Neural cell (in vitro differentiated cells): Measurements from ENCODE around the gene COIL. TPM values are rescaled to one million over a fixed set of nuclear protein-coding genes. Genes with fewer than 3 reads are reported as not detected.

ENCODE experiments used
- H2AFZ ChIP-seq: fragments of 200-600, 300-800 bp; sonication (generic), shearing (Covaris generic); 2 replicates; pipeline ENCODE4 v1.6.0; 2014; ENCODE audit warnings: low read depth, mild to moderate bottlenecking, antibody characterized with exemption, low read length, moderate library complexity
- H3F3A ChIP-seq: fragments of 200-600 bp; shearing (Covaris generic); 2 replicates; pipeline ENCODE4 v1.6.1; 2016; ENCODE audit warnings: mild to moderate bottlenecking, moderate library complexity, mixed read lengths, antibody characterized with exemption, low read length; ENCODE audit not compliant: insufficient read depth, poor library complexity, severe bottlenecking
- H3K27ac ChIP-seq: fragments of 200-600, 300-800 bp; sonication (generic), shearing (Covaris generic); 2 replicates; pipeline ENCODE4 v1.5.1; 2014; ENCODE audit warnings: mild to moderate bottlenecking, low read length, moderate library complexity
- H3K27me3 ChIP-seq: fragments of 300-800, 200-600 bp; sonication (generic), shearing (Covaris generic); 2 replicates; pipeline ENCODE4 v1.6.0; 2014; ENCODE audit warnings: mild to moderate bottlenecking, low read depth, low read length, moderate library complexity; ENCODE audit not compliant: insufficient read depth
- H3K36me3 ChIP-seq: fragments of 300-800, 200-600 bp; sonication (generic), shearing (Covaris generic); 2 replicates; pipeline ENCODE4 v1.5.1; 2014; ENCODE audit warnings: mild to moderate bottlenecking, antibody characterized with exemption, low read length, moderate library complexity; ENCODE audit not compliant: insufficient read depth
- H3K4me2 ChIP-seq: fragments of 300-800, 200-600 bp; sonication (generic), shearing (Covaris generic); 2 replicates; pipeline ENCODE4 v1.6.0; 2014; ENCODE audit warnings: mild to moderate bottlenecking, low read length
- H3K4me3 ChIP-seq: fragments of 300-800, 200-600 bp; sonication (generic), shearing (Covaris generic); 2 replicates; pipeline ENCODE4 v1.5.1; 2014; ENCODE audit warnings: mild to moderate bottlenecking, low read length, moderate library complexity
- H3K79me2 ChIP-seq: fragments of 200-600 bp; shearing (Covaris generic); replicated peaks from 2 replicates; pipeline ENCODE4 v1.6.0; 2014; ENCODE audit warnings: mild to moderate bottlenecking, low read length, moderate library complexity; ENCODE audit not compliant: insufficient read depth
- H3K9ac ChIP-seq: fragments of 300-800, 200-600 bp; sonication (generic), shearing (Covaris generic); 2 replicates; pipeline ENCODE4 v1.6.1; 2016; ENCODE audit warnings: mild to moderate bottlenecking, low read length, mixed read lengths
- H3K9me2 ChIP-seq: fragments of 200-600 bp; shearing (Covaris generic); 2 replicates; pipeline ENCODE4 v1.6.1; 2016; ENCODE audit warnings: mild to moderate bottlenecking, low read length, mixed read lengths; ENCODE audit not compliant: insufficient read depth
- H3K9me3 ChIP-seq: fragments of 200-600, 300-800 bp; sonication (generic), shearing (Covaris generic); 2 replicates; pipeline ENCODE4 v1.6.1; 2016; ENCODE audit warnings: mild to moderate bottlenecking, mixed run types, low read length, moderate library complexity, mixed read lengths
- H4K20me1 ChIP-seq: fragments of 200-600 bp; shearing (Covaris generic); 2 replicates; pipeline ENCODE4 v1.6.1; 2016; ENCODE audit warnings: mild to moderate bottlenecking, mixed run types; ENCODE audit not compliant: insufficient read depth
- EP300 ChIP-seq: fragments of 450-650 bp; conservative IDR thresholded peaks from 2 replicates; pipeline ENCODE4 v1.6.1; 2014; ENCODE audit warnings: antibody characterized with exemption, mild to moderate bottlenecking, moderate library complexity; ENCODE audit not compliant: poor library complexity, severe bottlenecking
- EZH2 ChIP-seq: fragments of 200-600, 300-800 bp; shearing (Covaris generic), sonication (generic); IDR thresholded peaks from 2 replicates; pipeline ENCODE4 v1.6.1; 2014; ENCODE audit warnings: antibody characterized with exemption, low read length, borderline replicate concordance, mild to moderate bottlenecking; ENCODE audit not compliant: insufficient read depth, poor library complexity, severe bottlenecking
- MXI1 ChIP-seq: fragments of 450-650 bp; conservative IDR thresholded peaks from 2 replicates; pipeline ENCODE4 v1.6.1; 2014; ENCODE audit warnings: antibody characterized with exemption, mild to moderate bottlenecking; ENCODE audit not compliant: poor library complexity, severe bottlenecking
- POLR2AphosphoS5 ChIP-seq: IDR thresholded peaks from 2 replicates; pipeline ENCODE4 v1.6.1; 2012
- RAD21 ChIP-seq: fragments of 450-650 bp; conservative IDR thresholded peaks from 2 replicates; pipeline ENCODE4 v1.6.1; 2014; ENCODE audit warnings: antibody characterized with exemption, mild to moderate bottlenecking, moderate library complexity
- SMC3 ChIP-seq: fragments of 450-650 bp; conservative IDR thresholded peaks from 2 replicates; pipeline ENCODE4 v1.6.1; 2014; ENCODE audit warnings: antibody characterized with exemption, mild to moderate bottlenecking, moderate library complexity; ENCODE audit not compliant: poor library complexity
- TAF1 ChIP-seq: IDR thresholded peaks from 2 replicates; pipeline ENCODE4 v1.6.1; 2012; ENCODE audit warnings: low read depth
- polyA plus RNA-seq: library from polyadenylated mRNA; depleted of rRNA; stranded (reverse); fragments of >200 nt; gene quantifications from 2 replicates; pipeline ENCODE4 v1.2.3, GENCODE V29; 2014
- TF ChIP-seq, protein P1 (sequence below): IDR thresholded peaks from 2 replicates; pipeline ENCODE4 v1.6.1; 2012; ENCODE audit warnings: borderline replicate concordance
- TF ChIP-seq, protein P2 (sequence below): fragments of 450-650 bp; IDR thresholded peaks from 2 replicates; pipeline ENCODE4 v1.5.1; 2014; ENCODE audit warnings: antibody characterized with exemption, mild to moderate bottlenecking, moderate library complexity; ENCODE audit not compliant: poor library complexity, severe bottlenecking

The COIL gene
- polyA plus RNA-seq, 1 donor from 2014 or later = 39.1 TPM

DNA sequence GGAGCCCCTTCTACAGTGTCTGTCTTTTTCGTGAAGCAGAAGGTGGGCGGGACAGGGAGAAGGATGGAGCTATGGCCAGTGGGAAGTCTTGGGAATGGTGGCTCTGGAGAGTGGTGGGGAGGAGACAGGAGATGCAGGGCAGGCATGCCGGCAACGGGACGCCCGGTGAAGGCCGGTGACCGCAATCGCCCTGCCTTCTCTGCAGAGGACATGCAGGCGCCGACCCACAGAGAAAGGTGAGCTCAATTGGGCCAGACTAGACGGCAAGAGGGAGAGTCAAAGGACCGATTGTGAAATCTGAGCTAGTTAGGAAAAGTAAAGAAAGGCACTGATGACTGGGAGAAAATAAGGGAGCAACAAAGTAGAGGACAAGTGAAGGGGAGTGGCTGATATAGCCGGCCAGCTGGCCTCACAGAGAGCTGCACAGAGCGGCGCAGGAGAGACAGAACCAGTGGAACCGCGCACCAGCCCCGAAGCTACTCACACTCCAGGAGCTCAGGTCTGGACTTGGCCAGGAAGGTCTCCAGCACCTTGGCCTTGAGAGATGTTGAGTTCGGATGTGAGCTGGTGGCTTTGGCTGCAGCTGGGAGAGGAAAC, 65.9 kb downstream of the COIL start:
- no peak overlapping the region for H3K4me2 ChIP-seq
- H3K9ac ChIP-seq = no peak overlapping the region
- no peak overlapping the region for H3K4me3 ChIP-seq
- no peaks in the 10 kb centered on the region for H3K79me2 ChIP-seq
- H3K9me2 ChIP-seq = no peaks in the 10 kb centered on the region
- H3K27ac ChIP-seq = no peak overlapping the region
- no peaks in the 10 kb centered on the region for H4K20me1 ChIP-seq
- H2AFZ ChIP-seq = no peak overlapping the region
- TF ChIP-seq MXI1 (no peak), SMC3 (no peak), TAF1 (no peak), POLR2AphosphoS5 (no peak), EP300 (no peak), EZH2 (no peak), RAD21 (no peak)
- TF ChIP-seq, protein P1, sequence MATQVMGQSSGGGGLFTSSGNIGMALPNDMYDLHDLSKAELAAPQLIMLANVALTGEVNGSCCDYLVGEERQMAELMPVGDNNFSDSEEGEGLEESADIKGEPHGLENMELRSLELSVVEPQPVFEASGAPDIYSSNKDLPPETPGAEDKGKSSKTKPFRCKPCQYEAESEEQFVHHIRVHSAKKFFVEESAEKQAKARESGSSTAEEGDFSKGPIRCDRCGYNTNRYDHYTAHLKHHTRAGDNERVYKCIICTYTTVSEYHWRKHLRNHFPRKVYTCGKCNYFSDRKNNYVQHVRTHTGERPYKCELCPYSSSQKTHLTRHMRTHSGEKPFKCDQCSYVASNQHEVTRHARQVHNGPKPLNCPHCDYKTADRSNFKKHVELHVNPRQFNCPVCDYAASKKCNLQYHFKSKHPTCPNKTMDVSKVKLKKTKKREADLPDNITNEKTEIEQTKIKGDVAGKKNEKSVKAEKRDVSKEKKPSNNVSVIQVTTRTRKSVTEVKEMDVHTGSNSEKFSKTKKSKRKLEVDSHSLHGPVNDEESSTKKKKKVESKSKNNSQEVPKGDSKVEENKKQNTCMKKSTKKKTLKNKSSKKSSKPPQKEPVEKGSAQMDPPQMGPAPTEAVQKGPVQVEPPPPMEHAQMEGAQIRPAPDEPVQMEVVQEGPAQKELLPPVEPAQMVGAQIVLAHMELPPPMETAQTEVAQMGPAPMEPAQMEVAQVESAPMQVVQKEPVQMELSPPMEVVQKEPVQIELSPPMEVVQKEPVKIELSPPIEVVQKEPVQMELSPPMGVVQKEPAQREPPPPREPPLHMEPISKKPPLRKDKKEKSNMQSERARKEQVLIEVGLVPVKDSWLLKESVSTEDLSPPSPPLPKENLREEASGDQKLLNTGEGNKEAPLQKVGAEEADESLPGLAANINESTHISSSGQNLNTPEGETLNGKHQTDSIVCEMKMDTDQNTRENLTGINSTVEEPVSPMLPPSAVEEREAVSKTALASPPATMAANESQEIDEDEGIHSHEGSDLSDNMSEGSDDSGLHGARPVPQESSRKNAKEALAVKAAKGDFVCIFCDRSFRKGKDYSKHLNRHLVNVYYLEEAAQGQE = no peak
- TF ChIP-seq, protein P2, sequence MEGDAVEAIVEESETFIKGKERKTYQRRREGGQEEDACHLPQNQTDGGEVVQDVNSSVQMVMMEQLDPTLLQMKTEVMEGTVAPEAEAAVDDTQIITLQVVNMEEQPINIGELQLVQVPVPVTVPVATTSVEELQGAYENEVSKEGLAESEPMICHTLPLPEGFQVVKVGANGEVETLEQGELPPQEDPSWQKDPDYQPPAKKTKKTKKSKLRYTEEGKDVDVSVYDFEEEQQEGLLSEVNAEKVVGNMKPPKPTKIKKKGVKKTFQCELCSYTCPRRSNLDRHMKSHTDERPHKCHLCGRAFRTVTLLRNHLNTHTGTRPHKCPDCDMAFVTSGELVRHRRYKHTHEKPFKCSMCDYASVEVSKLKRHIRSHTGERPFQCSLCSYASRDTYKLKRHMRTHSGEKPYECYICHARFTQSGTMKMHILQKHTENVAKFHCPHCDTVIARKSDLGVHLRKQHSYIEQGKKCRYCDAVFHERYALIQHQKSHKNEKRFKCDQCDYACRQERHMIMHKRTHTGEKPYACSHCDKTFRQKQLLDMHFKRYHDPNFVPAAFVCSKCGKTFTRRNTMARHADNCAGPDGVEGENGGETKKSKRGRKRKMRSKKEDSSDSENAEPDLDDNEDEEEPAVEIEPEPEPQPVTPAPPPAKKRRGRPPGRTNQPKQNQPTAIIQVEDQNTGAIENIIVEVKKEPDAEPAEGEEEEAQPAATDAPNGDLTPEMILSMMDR = no peak
- no peaks in the 10 kb centered on the region for H3K27me3 ChIP-seq
- H3K36me3 ChIP-seq = no peaks in the 10 kb centered on the region
- no peaks in the 10 kb centered on the region for H3K9me3 ChIP-seq
- no peaks in the 10 kb centered on the region for H3F3A ChIP-seq

DNA sequence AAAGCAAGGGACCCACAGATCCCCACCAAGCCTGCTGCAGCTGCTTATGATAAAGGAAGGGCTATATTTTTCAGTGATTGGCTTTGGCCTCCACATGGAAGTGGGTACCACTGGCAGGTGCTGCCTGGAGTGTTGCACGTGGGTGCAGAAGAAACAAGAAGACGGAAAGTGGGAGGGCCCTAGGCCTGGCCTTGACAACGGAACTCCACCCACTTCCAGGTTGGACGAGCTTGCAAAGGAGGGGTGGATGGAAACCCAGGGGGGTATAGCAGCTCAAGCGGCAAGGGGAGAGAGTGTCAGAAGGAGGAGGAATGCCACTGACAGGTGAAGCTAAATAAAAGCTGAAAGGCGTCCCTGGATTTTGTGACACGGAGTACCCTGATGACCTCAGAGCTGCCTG, 67.3 kb downstream of the COIL start:
- no peak overlapping the region for H2AFZ ChIP-seq
- no peak overlapping the region for H3K4me2 ChIP-seq
- H4K20me1 ChIP-seq = no peaks in the 10 kb centered on the region
- H3K9me2 ChIP-seq = no peaks in the 10 kb centered on the region
- H3K4me3 ChIP-seq = no peak overlapping the region
- no peaks in the 10 kb centered on the region for H3K36me3 ChIP-seq
- no peak overlapping the region for H3K27ac ChIP-seq
- no peak overlapping the region for H3K9ac ChIP-seq
- no peaks in the 10 kb centered on the region for H3F3A ChIP-seq
- no peaks in the 10 kb centered on the region for H3K27me3 ChIP-seq
- H3K79me2 ChIP-seq = no peaks in the 10 kb centered on the region
- TF ChIP-seq, protein P1 = no peak
- TF ChIP-seq TAF1 = no peak
- TF ChIP-seq SMC3 = no peak
- TF ChIP-seq EZH2 = no peak
- no peak for TF ChIP-seq EP300
- TF ChIP-seq RAD21 = no peak
- no peak for TF ChIP-seq POLR2AphosphoS5
- no peaks in the 10 kb centered on the region for H3K9me3 ChIP-seq
